GM21423 (cell line): Measurements from ENCODE around the gene HORMAD2.
"Not testable (repeated sequence)": the region's sequence is repeated elsewhere in the genome, so short reads cannot be mapped to it uniquely, and the experiment has no call there.

Source experiments
- ATAC-seq: cut with Tn5 transposase; IDR thresholded peaks from one replicate; pipeline ENCODE4 v1.9.1; 2021; ENCODE audit warnings: mild to moderate bottlenecking, moderate library complexity; ENCODE audit not compliant: unreplicated experiment

HORMAD2 gene

GRCh38 chr22:30187529-30188407, 107.5 kb downstream of the HORMAD2 start:
- no peak for ATAC-seq

- no peak for ATAC-seq
Observed at GRCh38 chr22:30188911-30189310, 108.6 kb downstream of the HORMAD2 start.

GRCh38 chr22:30190574-30190973, 110.3 kb downstream of the HORMAD2 start:
- ATAC-seq = no peak

GRCh38 chr22:30191040-30191701, 110.9 kb downstream of the HORMAD2 start:
- no peak for ATAC-seq

GRCh38 chr22:30192427-30192826, 112.2 kb downstream of the HORMAD2 start:
- no peak for ATAC-seq

- ATAC-seq = no peak
Observed at GRCh38 chr22:30193031-30193775, 112.9 kb downstream of the HORMAD2 start.

GRCh38 chr22:30195245-30196140, 115.2 kb downstream of the HORMAD2 start:
- ATAC-seq = no peak

- ATAC-seq = no peak
Observed at GRCh38 chr22:30196141-30196879, 116.0 kb downstream of the HORMAD2 start.

- no peak for ATAC-seq
Observed at GRCh38 chr22:30196880-30197336, 116.6 kb downstream of the HORMAD2 start.

- no peak for ATAC-seq
Observed at GRCh38 chr22:30197389-30197788, 117.1 kb downstream of the HORMAD2 start.

- no peak for ATAC-seq
Observed at GRCh38 chr22:30198152-30198825, 118.0 kb downstream of the HORMAD2 start.

GRCh38 chr22:30198921-30199320, 118.7 kb downstream of the HORMAD2 start:
- no peak for ATAC-seq

GRCh38 chr22:30200905-30201304, 120.6 kb downstream of the HORMAD2 start:
- ATAC-seq = not testable (repeated sequence)

GRCh38 chr22:30201945-30202344, 121.7 kb downstream of the HORMAD2 start:
- no peak for ATAC-seq

- ATAC-seq = no peak
Observed at GRCh38 chr22:30202531-30203006, 122.3 kb downstream of the HORMAD2 start.

- ATAC-seq = no peak
Observed at GRCh38 chr22:30204015-30204741, 123.9 kb downstream of the HORMAD2 start.

- ATAC-seq = no peak
Observed at GRCh38 chr22:30204742-30205111, 124.5 kb downstream of the HORMAD2 start.
